SK-N-SH (cell line): ENCODE results near the gene FRAS1. TPM values are rescaled to one million over a fixed set of nuclear protein-coding genes. Genes with fewer than 3 reads are reported as not detected.

Source experiments
- CTCF ChIA-PET: fragments of 300-600, 350-600 bp; formaldehyde crosslinking; extraction: SDS; loops from one replicate; lab custom pipeline; 2021; lab: Yijun Ruan, JAX
- POLR2A ChIA-PET: fragments of 350-600 bp; sonication (Branson Sonifier 250); formaldehyde crosslinking; extraction: SDS; loops from one replicate; lab custom pipeline; 2020; ENCODE audit warnings: antibody characterized with exemption, inconsistent platforms; lab: Yijun Ruan, JAX
- DNase-seq: peaks from one replicate; pipeline ENCODE4 v3.0.0; 2012
- H2AFZ ChIP-seq: fragments of 200-600 bp; sonication (generic); 2 replicates; pipeline ENCODE4 v1.8.1; 2016; ENCODE audit warnings: antibody characterized with exemption, mild to moderate bottlenecking, low read depth
- H3F3A ChIP-seq: fragments of 200-600 bp; sonication (generic); replicated peaks from 2 replicates; pipeline ENCODE3; 2016; ENCODE audit warnings: antibody characterized with exemption, mild to moderate bottlenecking; ENCODE audit not compliant: insufficient read depth
- H3K27ac ChIP-seq, 2 experiments: fragments of 200-500 bp in 1 of 2; fragments of 200-600 bp in 1 of 2; sonication (Bioruptor generic) in 1 of 2; sonication (generic), shearing (Covaris generic) in 1 of 2; 2 replicates each; pipeline versions ENCODE4 v1.5.1 to v1.6.1; 2014 to 2016; ENCODE audit warnings: low read depth in 2 of 2, inconsistent platforms in 1 of 2, low read length in 1 of 2, mild to moderate bottlenecking in 1 of 2, mixed read lengths in 1 of 2
- H3K27me3 ChIP-seq: fragments of 200-600 bp; sonication (generic), shearing (Covaris generic); 2 replicates; pipeline ENCODE4 v1.6.1; 2016; ENCODE audit warnings: mixed run types; ENCODE audit not compliant: insufficient read depth
- H3K36me3 ChIP-seq, 2 experiments: fragments of 200-500 bp in 1 of 2; fragments of 200-600 bp in 1 of 2; sonication (Bioruptor generic) in 1 of 2; sonication (generic) in 1 of 2; replicated peaks in 1 of 2; 2 replicates each; pipeline versions ENCODE3 to v1.5.1; 2014 to 2016; ENCODE audit warnings: low read length in 1 of 2, mild to moderate bottlenecking in 1 of 2; ENCODE audit not compliant: insufficient read depth in 2 of 2, control insufficient read depth in 1 of 2
- H3K4me1 ChIP-seq, 2 experiments: fragments of 200-500 bp in 1 of 2; fragments of 200-600 bp in 1 of 2; sonication (Bioruptor generic) in 1 of 2; sonication (generic), shearing (Covaris generic) in 1 of 2; 2 replicates each; pipeline versions ENCODE4 v1.5.1 to v1.6.1; 2014 to 2016; ENCODE audit warnings: low read depth in 1 of 2, low read length in 1 of 2, mixed run types in 1 of 2; ENCODE audit not compliant: insufficient read depth in 2 of 2, control insufficient read depth in 1 of 2
- H3K4me2 ChIP-seq: fragments of 200-600 bp; sonication (generic), shearing (Covaris generic); 2 replicates; pipeline ENCODE4 v1.6.1; 2017; ENCODE audit warnings: mixed run types
- H3K4me3 ChIP-seq, 2 experiments: fragments of 200-500 bp in 1 of 2; fragments of 200-600 bp in 1 of 2; sonication (Bioruptor generic) in 1 of 2; sonication (generic), shearing (Covaris generic) in 1 of 2; 2 replicates each; pipeline versions ENCODE4 v1.5.1 to v1.8.1; 2014 to 2016; ENCODE audit warnings: low read depth in 2 of 2, inconsistent platforms in 1 of 2, low read length in 1 of 2, mild to moderate bottlenecking in 1 of 2, mixed read lengths in 1 of 2, moderate library complexity in 1 of 2
- H3K79me2 ChIP-seq: fragments of 200-600 bp; sonication (generic); 2 replicates; pipeline ENCODE4 v1.8.1; 2017; ENCODE audit warnings: mild to moderate bottlenecking; ENCODE audit not compliant: insufficient read depth
- H3K9ac ChIP-seq: fragments of 200-600 bp; sonication (generic); 2 replicates; pipeline ENCODE4 v1.6.1; 2017; ENCODE audit warnings: mixed run types
- H3K9me2 ChIP-seq: fragments of 200-600 bp; sonication (generic); 2 replicates; pipeline ENCODE4 v1.6.1; 2017; ENCODE audit warnings: mixed run types
- H3K9me3 ChIP-seq: fragments of 200-600 bp; sonication (generic); 2 replicates; pipeline ENCODE4 v1.6.1; 2017; ENCODE audit warnings: mixed run types, mild to moderate bottlenecking, moderate library complexity
- H4K20me1 ChIP-seq: fragments of 200-600 bp; sonication (generic); 2 replicates; pipeline ENCODE4 v1.6.1; 2017; ENCODE audit warnings: mild to moderate bottlenecking, mixed run types; ENCODE audit not compliant: insufficient read depth
- FOXJ3 ChIP-seq: sonication (generic); formaldehyde crosslinking; IDR thresholded peaks from 2 replicates; pipeline ENCODE4 v1.5.1; 2020; ENCODE audit warnings: mild to moderate bottlenecking, missing genetic modification reagents
- GATA2 ChIP-seq: sonication (generic); formaldehyde crosslinking; IDR thresholded peaks from 2 replicates; pipeline ENCODE4 v1.5.0; 2020; ENCODE audit warnings: mild to moderate bottlenecking, missing genetic modification reagents
- MEF2A ChIP-seq: IDR thresholded peaks from 2 replicates; pipeline ENCODE4 v1.4.0; 2012; ENCODE audit warnings: low read depth, borderline replicate concordance
- MXI1 ChIP-seq: IDR thresholded peaks from 2 replicates; pipeline ENCODE4 v1.6.1; 2012; ENCODE audit warnings: mild to moderate bottlenecking, low read depth, low read length, improper control_type of control experiment
- NFIC ChIP-seq: IDR thresholded peaks from 2 replicates; pipeline ENCODE4 v1.4.0; 2012; ENCODE audit warnings: borderline replicate concordance
- PBX3 ChIP-seq: IDR thresholded peaks from 2 replicates; pipeline ENCODE4; 2012
- POLR2AphosphoS5 ChIP-seq: IDR thresholded peaks from 2 replicates; pipeline ENCODE4 v1.6.1; 2012; ENCODE audit warnings: low read depth, low read length
- RCOR1 ChIP-seq: fragments of 150-350 bp; IDR thresholded peaks from 2 replicates; pipeline ENCODE4 v1.6.1; 2017; ENCODE audit warnings: antibody characterized with exemption, low read length
- RXRA ChIP-seq: IDR thresholded peaks from 2 replicates; pipeline ENCODE4 v1.4.0; 2012; ENCODE audit warnings: low read depth, mild to moderate bottlenecking, borderline replicate concordance
- SIN3A ChIP-seq: IDR thresholded peaks from 2 replicates; pipeline ENCODE4 v1.6.1; 2012; ENCODE audit warnings: low read depth, mild to moderate bottlenecking, low read length, moderate library complexity, borderline replicate concordance
- SMC3 ChIP-seq: IDR thresholded peaks from 2 replicates; pipeline ENCODE4 v1.6.1; 2012; ENCODE audit warnings: low read depth, low read length, improper control_type of control experiment
- TAF1 ChIP-seq: IDR thresholded peaks from 2 replicates; pipeline ENCODE4 v1.6.1; 2012; ENCODE audit warnings: low read depth, mild to moderate bottlenecking, low read length, moderate library complexity, borderline replicate concordance
- TCF12 ChIP-seq: IDR thresholded peaks from 2 replicates; pipeline ENCODE4 v1.4.0; 2012
- ZBTB33 ChIP-seq: IDR thresholded peaks from 2 replicates; pipeline ENCODE4 v1.4.0; 2012; ENCODE audit warnings: low read depth, borderline replicate concordance
- WGBS: methylation state at CpG from one replicate; pipeline ENCODE4 v1.1.6; 2017; ENCODE audit warnings: low lambda C conversion rate; 5-methylcytosine and 5-hydroxymethylcytosine counted together
- polyA plus RNA-seq, 3 experiments: library from polyadenylated mRNA; depleted of rRNA; stranded (reverse); fragments of >200 nt; gene quantifications; 2 replicates each; pipeline ENCODE4 v1.2.3, GENCODE V29; 2012

FRAS1 gene
- polyA plus RNA-seq, 1 of the 3 experiments (the other 2 are of a cell fraction): 8.3 TPM

- H3K79me2 ChIP-seq: no peaks in the 10 kb centered on the region
- H3K9me3 ChIP-seq: no peaks in the 10 kb centered on the region
- H3K4me3 ChIP-seq: no peak overlapping the region
- no peaks in the 10 kb centered on the region for H3K9me2 ChIP-seq
- H3K36me3 ChIP-seq: no peaks in the 10 kb centered on the region
- no peaks in the 10 kb centered on the region for H4K20me1 ChIP-seq
- no peak for TF ChIP-seq RXRA
- H3K27ac ChIP-seq: no peak overlapping the region
- CTCF ChIA-PET: no interaction called here
- 100% methylated on average over 1 of the region's 2 CpGs for whole genome bisulfite sequencing
- H3K4me2 ChIP-seq: no peak overlapping the region
- peaks cover 0 to 6% of the 10 kb centered on the region in 2 experiments; a peak in 2 of 4 replicates for H3K4me1 ChIP-seq
- DNase-seq: no peak
- no peaks in the 10 kb centered on the region for H3F3A ChIP-seq
- no peak overlapping the region for H3K9ac ChIP-seq
- no peaks in the 10 kb centered on the region for H3K27me3 ChIP-seq
- POLR2A ChIA-PET: no interaction called here
- H2AFZ ChIP-seq: no peak overlapping the region
Measured at GRCh38 chr4:78218260-78218659, 161.1 kb downstream of the FRAS1 start.

- CTCF ChIA-PET: no interaction called here
- WGBS: 61% methylated on average over 2 of the region's 2 CpGs
Measured at GRCh38 chr4:78219825-78220224, 162.7 kb downstream of the FRAS1 start.

More at GRCh38 chr4:78219825-78220224, 162.7 kb downstream of the FRAS1 start:
- H3K36me3 ChIP-seq: no peaks in the 10 kb centered on the region
- H3K4me3 ChIP-seq: no peak overlapping the region
- DNase-seq: no peak
- H3K4me1 ChIP-seq: peaks cover 0 to 3% of the 10 kb centered on the region in 2 experiments; a peak in 2 of 4 replicates
- no peaks in the 10 kb centered on the region for H3F3A ChIP-seq
- no peak overlapping the region for H3K27ac ChIP-seq
- no peak overlapping the region for H3K4me2 ChIP-seq
- POLR2A ChIA-PET: no interaction called here
- H3K9ac ChIP-seq: no peak overlapping the region
- no peak overlapping the region for H2AFZ ChIP-seq
- H3K79me2 ChIP-seq: no peaks in the 10 kb centered on the region
- no peaks in the 10 kb centered on the region for H3K9me2 ChIP-seq
- H3K27me3 ChIP-seq: no peaks in the 10 kb centered on the region
- H4K20me1 ChIP-seq: no peaks in the 10 kb centered on the region
- TF ChIP-seq TCF12 (no peak), GATA2 (no peak), RCOR1 (no peak), MXI1 (no peak), ZBTB33 (no peak), SIN3A (no peak), POLR2AphosphoS5 (no peak), MEF2A (no peak), SMC3 (no peak), TAF1 (no peak), PBX3 (no peak), FOXJ3 (CRISPR knock-in tag) (no peak), NFIC (no peak)
- TF ChIP-seq, all 33 proteins: peak for 0
- H3K9me3 ChIP-seq: no peaks in the 10 kb centered on the region
